Neural progenitor cell (in vitro differentiated cells): ENCODE results near the gene ABCD4. TPM values are rescaled to one million over a fixed set of nuclear protein-coding genes. Genes with fewer than 3 reads are reported as not detected.

ENCODE experiments used
- DNase-seq: peaks from one replicate; pipeline ENCODE4 v3.0.0-alpha.2; 2016; ENCODE audit warnings: low spot score
- H2AFZ ChIP-seq: fragments of 200-600 bp; sonication (generic); replicated peaks from 2 replicates; pipeline ENCODE4 v1.6.1; 2016; ENCODE audit warnings: antibody characterized with exemption
- H3F3A ChIP-seq: fragments of 200-600 bp; sonication (generic); 2 replicates; pipeline ENCODE4 v1.6.1; 2016; ENCODE audit warnings: antibody characterized with exemption, low read depth
- H3K27ac ChIP-seq: fragments of 200-600 bp; sonication (generic); 2 replicates; pipeline ENCODE4 v1.5.1; 2016; ENCODE audit warnings: mild to moderate bottlenecking
- H3K27me3 ChIP-seq: fragments of 200-600 bp; sonication (generic); 2 replicates; pipeline ENCODE4 v1.6.1; 2016; ENCODE audit warnings: mild to moderate bottlenecking, moderate library complexity
- H3K36me3 ChIP-seq: fragments of 200-600 bp; sonication (generic); 2 replicates; pipeline ENCODE4 v1.5.1; 2016
- H3K4me1 ChIP-seq: fragments of 200-600 bp; sonication (generic); 2 replicates; pipeline ENCODE4 v1.6.1; 2016; ENCODE audit warnings: mixed run types
- H3K4me2 ChIP-seq: fragments of 200-600 bp; sonication (generic); 2 replicates; pipeline ENCODE4 v1.6.1; 2016
- H3K4me3 ChIP-seq: fragments of 200-600 bp; sonication (generic); 2 replicates; pipeline ENCODE4 v1.5.1; 2016
- H3K79me2 ChIP-seq: fragments of 200-600 bp; sonication (generic); 2 replicates; pipeline ENCODE4 v1.6.1; 2016; ENCODE audit warnings: low read depth
- H3K9ac ChIP-seq: fragments of 200-600 bp; sonication (generic); 2 replicates; pipeline ENCODE4 v1.6.1; 2016
- H3K9me3 ChIP-seq: fragments of 200-600 bp; sonication (generic); 2 replicates; pipeline ENCODE4 v1.5.1; 2016; ENCODE audit warnings: low read depth
- H4K20me1 ChIP-seq: fragments of 200-600 bp; sonication (generic); 2 replicates; pipeline ENCODE4 v1.6.1; 2016; ENCODE audit warnings: low read depth
- H3K27ac Mint-ChIP-seq: 3 replicates; pipeline ENCODE4 v1.8.0; 2021; ENCODE audit warnings: mixed read lengths
- H3K27me3 Mint-ChIP-seq: 2 replicates; pipeline ENCODE4 v1.8.0; 2022; ENCODE audit warnings: low read depth, mild to moderate bottlenecking, inconsistent platforms, moderate library complexity, mixed read lengths; ENCODE audit not compliant: insufficient read depth
- H3K36me3 Mint-ChIP-seq: 3 replicates; pipeline ENCODE4 v1.8.0; 2021; ENCODE audit warnings: mixed read lengths
- H3K4me1 Mint-ChIP-seq: 3 replicates; pipeline ENCODE4 v1.8.0; 2021; ENCODE audit warnings: mixed read lengths
- H3K4me3 Mint-ChIP-seq: 3 replicates; pipeline ENCODE4 v1.8.0; 2021; ENCODE audit warnings: mild to moderate bottlenecking, moderate library complexity, mixed read lengths
- H3K9me3 Mint-ChIP-seq: 3 replicates; pipeline ENCODE4 v1.8.0; 2020; ENCODE audit warnings: mixed read lengths
- CTCF ChIP-seq: fragments of 200-600 bp; sonication (generic); IDR thresholded peaks from 2 replicates; pipeline ENCODE4 v1.5.1; 2017; ENCODE audit warnings: antibody characterized with exemption, mild to moderate bottlenecking
- EZH2 ChIP-seq: fragments of 200-600 bp; sonication (generic); IDR thresholded peaks from 2 replicates; pipeline ENCODE4 v1.6.1; 2017; ENCODE audit warnings: antibody characterized with exemption, mild to moderate bottlenecking, moderate library complexity
- EZH2phosphoT487 ChIP-seq: fragments of 200-600 bp; sonication (generic); IDR thresholded peaks from 2 replicates; pipeline ENCODE4 v1.6.1; 2017; ENCODE audit warnings: antibody characterized with exemption
- total RNA-seq: library from RNA; depleted of rRNA; stranded (reverse); fragments of >200 nt; gene quantifications from 2 replicates; pipeline ENCODE4 v1.2.3, GENCODE V29; 2015; ENCODE audit warnings: low replicate concordance

ABCD4 gene
- total RNA-seq, 1 donor from 2014 or later = 66.6 TPM

- Histone ChIP-seq H3K4me2 (peak overlapping the region; percentile 99), H3K4me1 (no peaks in the 10 kb centered on the region), H3F3A (peaks cover 5% of the 10 kb centered on the region), H2AFZ (peak overlapping the region; percentile 67), H3K27me3 (peaks cover 48% of the 10 kb centered on the region), H3K36me3 (no peaks in the 10 kb centered on the region), H3K79me2 (no peaks in the 10 kb centered on the region), H3K27ac (no peak overlapping the region), H3K9ac (no peak overlapping the region), H3K4me3 (peak overlapping the region; percentile 75), H3K9me3 (no peaks in the 10 kb centered on the region), H4K20me1 (no peaks in the 10 kb centered on the region)
- Mint-ChIP-seq H3K27me3 (peaks cover 26% of the 10 kb centered on the region), H3K4me1 (no peaks in the 10 kb centered on the region), H3K4me3 (peak overlapping the region; percentile 88), H3K36me3 (no peaks in the 10 kb centered on the region), H3K9me3 (no peaks in the 10 kb centered on the region), H3K27ac (no peak overlapping the region)
- no peak for TF ChIP-seq CTCF
- TF ChIP-seq EZH2 = peak; percentile 84
- TF ChIP-seq EZH2phosphoT487 = peak; percentile 70
- peak; percentile 30 for DNase-seq
These were observed 44.6 kb downstream of the ABCD4 start for GRCh38 chr14:74257941-74258763.

DNA sequence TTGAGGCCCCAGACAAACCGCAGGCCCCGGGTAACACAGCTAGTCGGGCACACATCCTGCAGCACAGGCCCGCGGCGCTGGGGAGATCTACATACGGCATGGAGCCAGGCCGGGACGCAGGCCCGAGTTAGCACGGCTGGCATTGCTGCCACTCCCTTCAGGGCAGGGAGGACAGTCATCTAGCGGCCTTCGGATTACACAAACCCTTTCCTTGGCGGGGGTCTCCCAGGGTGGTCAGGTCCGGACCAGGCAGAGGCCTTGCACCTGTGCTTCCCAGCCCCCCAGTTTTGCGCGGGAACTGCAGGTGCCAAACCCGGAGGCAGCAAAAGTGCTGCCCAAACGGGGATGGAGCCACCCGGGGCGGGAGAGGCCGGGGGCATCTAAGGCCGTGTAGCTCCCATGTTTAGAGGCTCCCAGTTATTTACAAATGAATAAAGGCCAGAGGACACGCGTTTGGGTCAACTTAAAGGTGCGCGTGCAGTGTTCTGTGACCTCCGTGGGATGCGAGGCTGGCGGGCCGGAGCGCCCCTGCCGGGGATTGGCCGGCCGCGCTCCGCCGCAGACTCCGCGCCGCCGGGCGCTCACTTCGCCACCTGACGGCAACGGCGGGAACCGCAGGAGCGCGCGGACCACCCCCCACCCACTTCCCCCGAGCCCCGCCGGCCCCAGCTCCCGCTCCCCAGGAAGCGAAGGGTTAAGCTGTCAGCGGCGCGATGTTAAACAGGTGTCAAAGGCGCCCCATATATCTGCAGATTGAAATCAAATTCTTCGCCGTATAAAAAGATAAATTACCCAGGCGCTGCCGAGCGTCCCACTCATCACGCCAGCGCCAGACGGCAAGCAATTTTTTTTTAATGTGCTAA lies 45.4 kb downstream of the ABCD4 start:
- H3K9me3 Mint-ChIP-seq = no peaks in the 10 kb centered on the region
- H3K4me1 ChIP-seq = no peaks in the 10 kb centered on the region
- H3K4me3 ChIP-seq = peak overlapping the region; percentile 75
- no peak overlapping the region for H3K27ac ChIP-seq
- no peaks in the 10 kb centered on the region for H3K36me3 ChIP-seq
- H4K20me1 ChIP-seq = no peaks in the 10 kb centered on the region
- peak overlapping the region; percentile 88 for H3K4me3 Mint-ChIP-seq
- H3K9ac ChIP-seq = no peak overlapping the region
- TF ChIP-seq CTCF (peak; percentile 77), EZH2 (no peak)
- no peaks in the 10 kb centered on the region for H3K36me3 Mint-ChIP-seq
- peaks cover 5% of the 10 kb centered on the region for H3F3A ChIP-seq
- peak overlapping the region; percentile 99 for H3K4me2 ChIP-seq
- no peak overlapping the region for H3K27ac Mint-ChIP-seq
- peaks cover 56% of the 10 kb centered on the region for H3K27me3 ChIP-seq
- H3K9me3 ChIP-seq = no peaks in the 10 kb centered on the region
- no peaks in the 10 kb centered on the region for H3K4me1 Mint-ChIP-seq
- H3K79me2 ChIP-seq = no peaks in the 10 kb centered on the region
- peaks cover 29% of the 10 kb centered on the region for H3K27me3 Mint-ChIP-seq
- DNase-seq = peak; percentile 80
- peak overlapping the region; percentile 67 for H2AFZ ChIP-seq

GRCh38 chr14:74255281-74255680 lies 47.5 kb downstream of the ABCD4 start:
- Mint-ChIP-seq H3K27me3 (peaks cover 32% of the 10 kb centered on the region), H3K36me3 (no peaks in the 10 kb centered on the region), H3K9me3 (no peaks in the 10 kb centered on the region), H3K4me3 (no peak overlapping the region), H3K27ac (no peak overlapping the region), H3K4me1 (peaks cover 7% of the 10 kb centered on the region)
- peaks cover 5% of the 10 kb centered on the region for H3F3A ChIP-seq
- no peaks in the 10 kb centered on the region for H4K20me1 ChIP-seq
- no peak overlapping the region for H3K9ac ChIP-seq
- no peaks in the 10 kb centered on the region for H3K4me1 ChIP-seq
- no peak overlapping the region for H3K4me3 ChIP-seq
- H3K27me3 ChIP-seq = peaks cover 61% of the 10 kb centered on the region
- DNase-seq = no peak
- no peak overlapping the region for H3K27ac ChIP-seq
- no peak overlapping the region for H3K4me2 ChIP-seq
- H3K79me2 ChIP-seq = no peaks in the 10 kb centered on the region
- no peak overlapping the region for H2AFZ ChIP-seq
- no peaks in the 10 kb centered on the region for H3K36me3 ChIP-seq
- TF ChIP-seq EZH2phosphoT487 (no peak), CTCF (no peak), EZH2 (no peak)
- H3K9me3 ChIP-seq = no peaks in the 10 kb centered on the region
